ENCODE data around the gene RSKR.

DNA sequence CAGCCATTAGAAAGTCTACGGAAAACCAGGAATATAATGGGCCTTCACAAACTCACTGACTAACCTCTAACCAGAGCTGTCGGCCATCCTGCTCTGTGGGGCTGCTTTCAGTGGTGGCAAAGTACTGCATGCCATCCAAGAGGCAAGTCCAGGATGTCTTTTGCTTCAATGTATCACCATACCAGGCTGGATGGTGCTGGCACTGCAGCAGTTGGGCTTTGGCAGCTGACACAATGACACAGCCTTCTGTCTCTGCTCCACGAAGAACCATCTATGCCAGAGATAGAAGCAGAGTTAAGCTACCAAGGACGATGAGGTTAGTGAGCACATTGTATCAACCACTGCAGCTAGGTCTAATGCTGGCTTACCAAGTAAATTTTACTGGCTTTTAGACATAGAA, 9.7 kb upstream of the RSKR start:
- TF ChIP-seq POLR2AphosphoS5 (IDR thresholded peaks at IDR 0.05; ENCODE audit: low read depth, low read length) = no peak
- no peak for TF ChIP-seq POLR2A (IDR thresholded peaks at IDR 0.05; ENCODE audit: low read depth, low read length)

All from GM12891 (cell line).